ENCODE data around the gene GPR132. TPM values are rescaled to one million over a fixed set of nuclear protein-coding genes. Genes with fewer than 3 reads are reported as not detected.

Gene GPR132
- total RNA-seq, 1 donor from 2014 or later = 1.0 TPM

- Histone ChIP-seq H3K9me3 (replicated peaks) (peaks cover 7% of the 10 kb centered on the region), H3K27me3 (ENCODE audit: low read depth) (peaks cover 21% of the 10 kb centered on the region), H3K4me3 (no peak overlapping the region), H3K27ac (replicated peaks) (no peak overlapping the region), H3K36me3 (no peaks in the 10 kb centered on the region), H3K4me1 (peaks cover 12% of the 10 kb centered on the region)
- intact Hi-C loops (cut with micrococcal nuclease) = loop anchor here (10.0 kb wide), 1 partner anchor 256 kb away; no protein-coding TSS in a partner anchor
- no peak for TF ChIP-seq CTCF (IDR thresholded peaks at IDR 0.05; ENCODE audit: borderline replicate concordance)
- DNase-seq = no peak
Observed at GRCh38 chr14:105098316-105098715, 33.1 kb upstream of the GPR132 start.

GRCh38 chr14:105097794-105098127, 32.5 kb upstream of the GPR132 start:
- intact Hi-C loops (cut with micrococcal nuclease) = loop anchor here (10.0 kb wide), 1 partner anchor 257 kb away; no protein-coding TSS in a partner anchor
- Histone ChIP-seq H3K4me3 (no peak overlapping the region), H3K9me3 (replicated peaks) (peaks cover 6% of the 10 kb centered on the region), H3K36me3 (no peaks in the 10 kb centered on the region), H3K4me1 (peaks cover 15% of the 10 kb centered on the region), H3K27me3 (ENCODE audit: low read depth) (peaks cover 17% of the 10 kb centered on the region), H3K27ac (replicated peaks) (no peak overlapping the region)
- TF ChIP-seq CTCF (IDR thresholded peaks at IDR 0.05; ENCODE audit: borderline replicate concordance) = no peak
- DNase-seq = no peak

GRCh38 chr14:105096206-105096875, 31.1 kb upstream of the GPR132 start:
- Histone ChIP-seq H3K4me1 (peaks cover 29% of the 10 kb centered on the region), H3K4me3 (no peak overlapping the region), H3K27ac (replicated peaks) (no peak overlapping the region), H3K36me3 (no peaks in the 10 kb centered on the region), H3K27me3 (ENCODE audit: low read depth) (peaks cover 4% of the 10 kb centered on the region), H3K9me3 (replicated peaks) (peaks cover 6% of the 10 kb centered on the region)
- intact Hi-C loops (cut with micrococcal nuclease) = loop anchor here (10.0 kb wide), 1 partner anchor 258 kb away; no protein-coding TSS in a partner anchor
- no peak for DNase-seq
- no peak for TF ChIP-seq CTCF (IDR thresholded peaks at IDR 0.05; ENCODE audit: borderline replicate concordance)

- Histone ChIP-seq H3K4me1 (peaks cover 39% of the 10 kb centered on the region), H3K27ac (replicated peaks) (no peak overlapping the region), H3K9me3 (replicated peaks) (peaks cover 6% of the 10 kb centered on the region), H3K27me3 (ENCODE audit: low read depth) (no peaks in the 10 kb centered on the region), H3K36me3 (no peaks in the 10 kb centered on the region), H3K4me3 (no peak overlapping the region)
- no peak for TF ChIP-seq CTCF (IDR thresholded peaks at IDR 0.05; ENCODE audit: borderline replicate concordance)
- DNase-seq = no peak
- intact Hi-C loops (cut with micrococcal nuclease) = loop anchor here (10.0 kb wide), 1 partner anchor 259 kb away; no protein-coding TSS in a partner anchor
Observed at GRCh38 chr14:105095236-105095805, 30.1 kb upstream of the GPR132 start.

GRCh38 chr14:105094193-105094907, 29.1 kb upstream of the GPR132 start:
- H3K36me3 ChIP-seq = no peaks in the 10 kb centered on the region
- no peaks in the 10 kb centered on the region for H3K9me3 ChIP-seq (replicated peaks)
- no peak for TF ChIP-seq CTCF (IDR thresholded peaks at IDR 0.05; ENCODE audit: borderline replicate concordance)
- H3K4me1 ChIP-seq = peaks cover 44% of the 10 kb centered on the region
- peak overlapping the region; percentile 85 for H3K4me3 ChIP-seq
- H3K27ac ChIP-seq (replicated peaks) = peak overlapping the region; percentile 91
- DNase-seq = no peak
- intact Hi-C loops (cut with micrococcal nuclease) = loop anchor here (10.0 kb wide), 1 partner anchor 260 kb away; no protein-coding TSS in a partner anchor
- H3K27me3 ChIP-seq (ENCODE audit: low read depth) = no peaks in the 10 kb centered on the region

Data from left ventricle myocardium inferior (tissue), 1 donor.